Thyroid gland (tissue), 4 donors: ENCODE data around the gene EIF2AK3. TPM values are rescaled to one million over a fixed set of nuclear protein-coding genes. Genes with fewer than 3 reads are reported as not detected.
"Not testable (repeated sequence)": the region's sequence is repeated elsewhere in the genome, so short reads cannot be mapped to it uniquely, and the experiment has no call there.

Source experiments
- DNase-seq, 2 donors: peaks; one replicate each; pipeline ENCODE4 v3.0.0-alpha.2; 2019
- H3K27ac ChIP-seq, 3 donors: fragments of 200-600 bp; sonication (generic); 1 replicate in 2 of 3; 2 replicates in 1 of 3; pipeline ENCODE4 v1.5.1; 2016 to 2019; ENCODE audit warnings: mild to moderate bottlenecking in 1 of 3, moderate library complexity in 1 of 3
- H3K27me3 ChIP-seq: fragments of 200-600 bp; sonication (generic); one replicate; pipeline ENCODE4 v1.5.1; 2019
- H3K36me3 ChIP-seq, 2 donors: fragments of 200-600 bp; sonication (generic); one replicate each; pipeline ENCODE4 v1.5.1; 2016 to 2019
- H3K4me1 ChIP-seq, 2 donors: fragments of 200-600 bp; sonication (generic); one replicate each; pipeline ENCODE4 v1.5.1; 2017 to 2019
- H3K4me3 ChIP-seq, 3 donors: fragments of 200-600 bp; sonication (generic); replicated peaks in 1 of 3; 1 replicate in 2 of 3; 2 replicates in 1 of 3; pipeline ENCODE4 v1.5.1; 2016; ENCODE audit warnings: mild to moderate bottlenecking in 1 of 3
- H3K9me3 ChIP-seq: fragments of 200-600 bp; sonication (generic); one replicate; pipeline ENCODE4 v1.5.1; 2017
- POLR2A ChIP-seq, 2 donors: fragments of 450-650 bp; IDR thresholded peaks; one replicate each; pipeline ENCODE4 v1.6.1; 2017; ENCODE audit warnings: antibody characterized with exemption in 2 of 2, mild to moderate bottlenecking in 2 of 2, moderate library complexity in 1 of 2
- WGBS, 2 donors: methylation state at CpG; one replicate each; pipeline ENCODE4 v1.1.5; 2017; 5-methylcytosine and 5-hydroxymethylcytosine counted together
- intact Hi-C: fragments of 100-400 bp; cut with DNase I; formaldehyde crosslinking; loops from one replicate; pipeline ENCODE4 v1.15.1; 2023
- total RNA-seq, 4 donors: library from RNA; depleted of rRNA; stranded (reverse); fragments of >200 nt; gene quantifications; one replicate each; pipeline ENCODE4 v1.2.3, GENCODE V29; 2016
- TF ChIP-seq, protein P1 (sequence below), 6 experiments: fragments of 200-600 bp in 3 of 6; fragments of 450-650 bp in 3 of 6; sonication (generic) in 3 of 6; IDR thresholded peaks; one replicate each; pipeline ENCODE4 v1.5.1; 2016 to 2019; ENCODE audit warnings: antibody characterized with exemption in 6 of 6, mild to moderate bottlenecking in 2 of 6, inconsistent platforms in 1 of 6, moderate library complexity in 1 of 6

EIF2AK3 gene
- total RNA-seq, 4 donors from 2014 or later = 35.3 to 52.1 (median 42.9) TPM

DNA sequence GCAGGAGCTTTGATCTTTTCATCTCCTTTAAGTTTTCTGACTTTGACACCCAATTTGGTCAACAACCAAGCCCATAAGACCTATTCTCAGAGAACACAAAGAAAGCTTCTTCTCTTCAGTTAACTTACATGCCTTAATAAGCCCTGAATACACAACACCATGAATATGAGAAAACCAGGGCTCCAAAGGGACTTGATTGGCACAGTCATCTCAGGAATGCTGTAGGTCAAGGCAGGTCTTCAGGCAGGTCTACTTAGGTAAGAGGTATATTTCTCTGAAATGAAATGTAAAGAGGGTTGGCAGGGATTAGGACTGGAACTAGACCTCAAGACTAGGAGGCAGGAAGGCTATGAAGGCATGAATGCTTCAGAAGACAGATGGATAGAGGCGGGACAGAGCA, 24.4 kb upstream of the EIF2AK3 start:
- Histone ChIP-seq H3K4me1 (no peaks in the 10 kb centered on the region), H3K4me3 (no peak overlapping the region), H3K27me3 (no peaks in the 10 kb centered on the region), H3K36me3 (no peaks in the 10 kb centered on the region), H3K27ac (no peak overlapping the region), H3K9me3 (no peaks in the 10 kb centered on the region)
- TF ChIP-seq, protein P1, sequence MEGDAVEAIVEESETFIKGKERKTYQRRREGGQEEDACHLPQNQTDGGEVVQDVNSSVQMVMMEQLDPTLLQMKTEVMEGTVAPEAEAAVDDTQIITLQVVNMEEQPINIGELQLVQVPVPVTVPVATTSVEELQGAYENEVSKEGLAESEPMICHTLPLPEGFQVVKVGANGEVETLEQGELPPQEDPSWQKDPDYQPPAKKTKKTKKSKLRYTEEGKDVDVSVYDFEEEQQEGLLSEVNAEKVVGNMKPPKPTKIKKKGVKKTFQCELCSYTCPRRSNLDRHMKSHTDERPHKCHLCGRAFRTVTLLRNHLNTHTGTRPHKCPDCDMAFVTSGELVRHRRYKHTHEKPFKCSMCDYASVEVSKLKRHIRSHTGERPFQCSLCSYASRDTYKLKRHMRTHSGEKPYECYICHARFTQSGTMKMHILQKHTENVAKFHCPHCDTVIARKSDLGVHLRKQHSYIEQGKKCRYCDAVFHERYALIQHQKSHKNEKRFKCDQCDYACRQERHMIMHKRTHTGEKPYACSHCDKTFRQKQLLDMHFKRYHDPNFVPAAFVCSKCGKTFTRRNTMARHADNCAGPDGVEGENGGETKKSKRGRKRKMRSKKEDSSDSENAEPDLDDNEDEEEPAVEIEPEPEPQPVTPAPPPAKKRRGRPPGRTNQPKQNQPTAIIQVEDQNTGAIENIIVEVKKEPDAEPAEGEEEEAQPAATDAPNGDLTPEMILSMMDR (IDR thresholded peaks at IDR 0.05) = no peak
- no peak for TF ChIP-seq POLR2A (IDR thresholded peaks at IDR 0.05)
- DNase-seq = no peak
- 85 to 91% methylated on average over 1 of the region's 1 CpG for WGBS, 2 donors
- intact Hi-C loops = no loop called here

- H3K4me1 ChIP-seq, DNase-seq, H3K27me3 ChIP-seq, H3K4me3 ChIP-seq, H3K9me3 ChIP-seq, intact Hi-C loops, H3K36me3 ChIP-seq, H3K27ac ChIP-seq: not testable (repeated sequence)
- WGBS, 2 donors = 75 to 83% methylated on average over 2 of the region's 2 CpGs
These were observed 18.1 kb upstream of the EIF2AK3 start for GRCh38 chr2:88645291-88645882.

DNA sequence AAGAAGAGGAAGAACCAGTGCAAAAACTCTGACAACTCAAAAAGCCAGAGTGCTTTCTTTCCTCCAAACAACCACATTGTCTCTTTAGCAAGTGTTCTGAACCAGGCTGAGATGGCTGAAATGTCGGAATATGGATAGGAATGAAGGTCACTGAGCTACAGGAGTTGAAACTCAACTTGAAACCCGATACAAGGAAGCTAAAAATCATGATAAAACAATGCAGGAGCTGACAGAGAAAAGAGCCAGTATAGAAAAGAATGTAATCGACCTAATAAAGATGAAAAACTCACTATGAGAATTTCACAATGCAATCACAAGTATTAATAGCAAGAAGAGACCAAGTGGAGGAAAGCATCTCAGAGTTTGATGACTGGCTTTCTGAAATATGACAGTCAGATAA, 15.0 kb upstream of the EIF2AK3 start:
- TF ChIP-seq POLR2A (IDR thresholded peaks at IDR 0.05) = no peak
- TF ChIP-seq, protein P1 (IDR thresholded peaks at IDR 0.05) = no peak
- H3K4me3 ChIP-seq = no peak overlapping the region
- H3K27me3 ChIP-seq = no peaks in the 10 kb centered on the region
- 66 to 71% methylated on average over 3 of the region's 3 CpGs for WGBS, 2 donors
- no peaks in the 10 kb centered on the region for H3K4me1 ChIP-seq
- H3K9me3 ChIP-seq = no peaks in the 10 kb centered on the region
- no peak overlapping the region for H3K27ac ChIP-seq
- no peak for DNase-seq
- intact Hi-C loops = no loop called here
- no peaks in the 10 kb centered on the region for H3K36me3 ChIP-seq

GRCh38 chr2:88641330-88641729, 14.1 kb upstream of the EIF2AK3 start:
- Histone ChIP-seq H3K9me3 (no peaks in the 10 kb centered on the region), H3K36me3 (no peaks in the 10 kb centered on the region), H3K4me3 (no peak overlapping the region), H3K4me1 (no peaks in the 10 kb centered on the region), H3K27ac (no peak overlapping the region), H3K27me3 (no peaks in the 10 kb centered on the region)
- intact Hi-C loops = no loop called here
- DNase-seq = no peak
- TF ChIP-seq POLR2A (IDR thresholded peaks at IDR 0.05) = no peak
- TF ChIP-seq, protein P1 (IDR thresholded peaks at IDR 0.05) = no peak
- WGBS, 2 donors = 96 to 100% methylated on average over 3 to 7 of the region's 7 CpGs

DNA sequence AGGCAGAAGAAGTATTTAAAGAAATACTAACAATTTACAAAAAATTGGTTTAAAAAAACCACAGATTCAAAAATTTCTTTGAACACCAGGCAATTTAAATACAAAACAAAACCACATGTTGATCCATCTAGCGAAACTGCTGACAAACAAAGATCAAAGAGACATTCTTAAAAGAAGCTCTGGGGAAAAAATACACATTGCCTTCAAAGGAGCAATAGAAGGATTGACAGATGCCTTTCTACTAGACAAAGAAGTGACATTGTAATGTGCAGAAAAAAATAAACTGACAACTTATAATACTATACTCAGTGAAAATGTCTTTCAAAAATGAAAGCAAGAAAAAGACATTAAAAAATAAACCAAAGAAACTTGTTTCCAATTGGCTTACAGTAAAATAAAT, 12.6 kb upstream of the EIF2AK3 start:
- intact Hi-C loops = no loop called here
- no peak overlapping the region for H3K4me3 ChIP-seq
- TF ChIP-seq, protein P1 (IDR thresholded peaks at IDR 0.05) = no peak
- no peak for TF ChIP-seq POLR2A (IDR thresholded peaks at IDR 0.05)
- 75 to 84% methylated on average over 1 of the region's 1 CpG for WGBS, 2 donors
- H3K27me3 ChIP-seq = no peaks in the 10 kb centered on the region
- no peaks in the 10 kb centered on the region for H3K9me3 ChIP-seq
- H3K4me1 ChIP-seq = no peaks in the 10 kb centered on the region
- no peak overlapping the region for H3K27ac ChIP-seq
- DNase-seq = no peak
- no peaks in the 10 kb centered on the region for H3K36me3 ChIP-seq

DNA sequence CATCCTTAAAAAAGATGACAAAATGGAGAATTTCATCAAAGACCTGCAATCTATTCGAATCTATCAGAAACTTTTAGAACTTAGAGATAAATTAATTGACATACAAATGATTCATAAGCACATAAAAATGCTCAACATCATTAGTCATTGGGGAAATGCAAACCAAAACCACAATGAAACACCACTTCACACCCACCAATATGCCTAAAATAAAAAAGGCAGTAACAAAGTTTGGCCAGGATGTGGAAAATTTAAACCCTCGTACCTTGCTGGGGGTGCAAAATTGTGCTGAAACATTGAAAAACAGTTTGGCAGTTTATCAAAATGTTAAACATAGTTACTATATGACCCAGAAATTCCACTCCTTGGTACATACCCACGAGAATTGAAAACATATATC, 11.5 kb upstream of the EIF2AK3 start:
- no peak overlapping the region for H3K27ac ChIP-seq
- 77 to 88% methylated on average over 3 of the region's 3 CpGs for WGBS, 2 donors
- intact Hi-C loops = no loop called here
- no peaks in the 10 kb centered on the region for H3K27me3 ChIP-seq
- TF ChIP-seq POLR2A (IDR thresholded peaks at IDR 0.05) = no peak
- TF ChIP-seq, protein P1 (IDR thresholded peaks at IDR 0.05) = no peak
- no peak overlapping the region for H3K4me3 ChIP-seq
- H3K36me3 ChIP-seq = no peaks in the 10 kb centered on the region
- no peaks in the 10 kb centered on the region for H3K9me3 ChIP-seq
- no peak for DNase-seq
- no peaks in the 10 kb centered on the region for H3K4me1 ChIP-seq
